ENCODE data around the gene SLC25A4. TPM values are rescaled to one million over a fixed set of nuclear protein-coding genes. Genes with fewer than 3 reads are reported as not detected.

The SLC25A4 gene
- total and polyA plus RNA-seq, 8 donors, result 11.3 to 57.3 (median 16.0) TPM

- H3K9me3 ChIP-seq, result no peaks in the 10 kb centered on the region
- intact Hi-C loops (cut with DNase I), result no loop called here
- peaks cover 5 to 27% of the 10 kb centered on the region in 2 donors for H3K4me1 ChIP-seq
- no peak for DNase-seq
- peak overlapping the region in 1 of 2 donors; percentile 57 for H3K4me3 ChIP-seq
- no peak for TF ChIP-seq CTCF (IDR thresholded peaks at IDR 0.05)
- no peaks in the 10 kb centered on the region for H3K36me3 ChIP-seq
- peak; percentile 3 for ATAC-seq
- H3K27ac ChIP-seq, result no peak overlapping the region
- H3K27me3 ChIP-seq, result peaks cover 0 to 42% of the 10 kb centered on the region in 2 donors
Measured at GRCh38 chr4:185144601-185145240, 1.7 kb downstream of the SLC25A4 start.

GRCh38 chr4:185145572-185145971 is 2.5 kb downstream of the SLC25A4 start:
- intact Hi-C loops (cut with DNase I), result no loop called here
- peak overlapping the region in 1 of 2 donors; percentile 57 for H3K4me3 ChIP-seq
- H3K27me3 ChIP-seq, result peaks cover 0 to 42% of the 10 kb centered on the region in 2 donors
- peak in 1 of 4 donors; percentile 18 for DNase-seq
- H3K4me1 ChIP-seq, result peaks cover 5 to 27% of the 10 kb centered on the region in 2 donors
- ATAC-seq, result no peak
- no peaks in the 10 kb centered on the region for H3K9me3 ChIP-seq
- no peak for TF ChIP-seq CTCF (IDR thresholded peaks at IDR 0.05)
- H3K36me3 ChIP-seq, result no peaks in the 10 kb centered on the region
- H3K27ac ChIP-seq, result no peak overlapping the region

GRCh38 chr4:185149392-185149791 is 6.3 kb downstream of the SLC25A4 start:
- Histone ChIP-seq H3K4me1 (peaks cover 0 to 6% of the 10 kb centered on the region in 2 donors), H3K9me3 (no peaks in the 10 kb centered on the region), H3K27ac (no peak overlapping the region), H3K27me3 (peaks cover 0 to 7% of the 10 kb centered on the region in 2 donors), H3K36me3 (peaks cover 0 to 6% of the 10 kb centered on the region in 2 donors), H3K4me3 (no peak overlapping the region)
- intact Hi-C loops (cut with DNase I), result no loop called here
- ATAC-seq (no peak), DNase-seq (no peak)
- no peak for TF ChIP-seq CTCF (IDR thresholded peaks at IDR 0.05)

- no peaks in the 10 kb centered on the region for H3K4me1 ChIP-seq
- no peaks in the 10 kb centered on the region for H3K27me3 ChIP-seq
- no peak overlapping the region for H3K27ac ChIP-seq
- no peak overlapping the region for H3K4me3 ChIP-seq
- ATAC-seq (no peak), DNase-seq (no peak)
- no peak for TF ChIP-seq CTCF (IDR thresholded peaks at IDR 0.05)
- H3K9me3 ChIP-seq, result no peaks in the 10 kb centered on the region
- peaks cover 0 to 13% of the 10 kb centered on the region in 2 donors for H3K36me3 ChIP-seq
- intact Hi-C loops (cut with DNase I), result no loop called here
Measured at GRCh38 chr4:185151296-185151695, 8.2 kb downstream of the SLC25A4 start.

GRCh38 chr4:185165605-185166063 is 22.6 kb downstream of the SLC25A4 start:
- intact Hi-C loops (cut with DNase I), result no loop called here

More at GRCh38 chr4:185165605-185166063, 22.6 kb downstream of the SLC25A4 start:
- H3K27me3 ChIP-seq, result no peaks in the 10 kb centered on the region
- DNase-seq (peak in 1 of 4 donors; percentile 8), ATAC-seq (peak; percentile 36)
- no peaks in the 10 kb centered on the region for H3K9me3 ChIP-seq
- H3K4me3 ChIP-seq, result no peak overlapping the region
- peaks cover 0 to 3% of the 10 kb centered on the region in 2 donors for H3K4me1 ChIP-seq
- TF ChIP-seq CTCF (IDR thresholded peaks at IDR 0.05), result no peak
- H3K36me3 ChIP-seq, result peaks cover 0 to 54% of the 10 kb centered on the region in 2 donors
- H3K27ac ChIP-seq, result no peak overlapping the region
